Measurements from ENCODE around the gene RAB3IP. TPM values are rescaled to one million over a fixed set of nuclear protein-coding genes. Genes with fewer than 3 reads are reported as not detected.

Gene RAB3IP
- total RNA-seq, 1 experiment from 2014 or later = 39.4 TPM

DNA sequence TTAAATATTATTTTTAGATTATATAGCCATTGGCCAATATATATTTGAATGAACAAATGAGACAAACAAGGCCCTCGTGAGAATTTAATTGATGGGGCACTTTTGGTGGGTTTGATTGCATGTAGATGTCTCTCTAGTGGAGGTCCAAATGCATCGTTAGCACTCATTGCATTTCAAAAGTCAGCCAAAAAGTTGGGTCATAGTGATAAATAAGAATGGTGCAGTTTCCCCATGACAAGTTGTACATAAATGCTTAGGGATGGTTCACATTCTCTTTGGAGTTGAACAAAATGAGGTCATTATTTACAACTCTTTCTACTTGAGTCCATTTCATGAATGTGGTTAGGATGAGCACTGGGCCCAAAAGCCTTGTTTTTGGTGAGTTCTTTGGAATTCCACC, 40.6 kb upstream of the RAB3IP start:
- H3K4me1 ChIP-seq (ENCODE audit: insufficient read depth, low read length, poor library complexity, severe bottlenecking) = no peaks in the 10 kb centered on the region
- TF ChIP-seq, protein P1, sequence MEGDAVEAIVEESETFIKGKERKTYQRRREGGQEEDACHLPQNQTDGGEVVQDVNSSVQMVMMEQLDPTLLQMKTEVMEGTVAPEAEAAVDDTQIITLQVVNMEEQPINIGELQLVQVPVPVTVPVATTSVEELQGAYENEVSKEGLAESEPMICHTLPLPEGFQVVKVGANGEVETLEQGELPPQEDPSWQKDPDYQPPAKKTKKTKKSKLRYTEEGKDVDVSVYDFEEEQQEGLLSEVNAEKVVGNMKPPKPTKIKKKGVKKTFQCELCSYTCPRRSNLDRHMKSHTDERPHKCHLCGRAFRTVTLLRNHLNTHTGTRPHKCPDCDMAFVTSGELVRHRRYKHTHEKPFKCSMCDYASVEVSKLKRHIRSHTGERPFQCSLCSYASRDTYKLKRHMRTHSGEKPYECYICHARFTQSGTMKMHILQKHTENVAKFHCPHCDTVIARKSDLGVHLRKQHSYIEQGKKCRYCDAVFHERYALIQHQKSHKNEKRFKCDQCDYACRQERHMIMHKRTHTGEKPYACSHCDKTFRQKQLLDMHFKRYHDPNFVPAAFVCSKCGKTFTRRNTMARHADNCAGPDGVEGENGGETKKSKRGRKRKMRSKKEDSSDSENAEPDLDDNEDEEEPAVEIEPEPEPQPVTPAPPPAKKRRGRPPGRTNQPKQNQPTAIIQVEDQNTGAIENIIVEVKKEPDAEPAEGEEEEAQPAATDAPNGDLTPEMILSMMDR (conservative IDR thresholded peaks at IDR 0.05; ENCODE audit: low read depth, low read length) = no peak
- no peak for TF ChIP-seq EZH2 (IDR thresholded peaks at IDR 0.05; ENCODE audit: borderline replicate concordance, low read depth, low read length, poor library complexity, severe bottlenecking)
- H3K27me3 ChIP-seq (replicated peaks; ENCODE audit: insufficient read depth, low read depth, low read length, poor library complexity) = no peaks in the 10 kb centered on the region
- CTCF ChIA-PET = no interaction called here
- no peak for DNase-seq (ENCODE audit: low spot score)
- BruUV-seq (replicated peaks) = no TSS peak
- H3K9me3 ChIP-seq (ENCODE audit: low read depth, low read length, poor library complexity, severe bottlenecking) = no peaks in the 10 kb centered on the region
- H3K27ac ChIP-seq (ENCODE audit: low read depth, low read length, poor library complexity, severe bottlenecking) = no peak overlapping the region
- POLR2A ChIA-PET (ENCODE audit: low non-redundant PET) = no interaction called here
- no peaks in the 10 kb centered on the region for H3K36me3 ChIP-seq (ENCODE audit: insufficient read depth, low read length, poor library complexity, severe bottlenecking)
- H3K4me3 ChIP-seq (ENCODE audit: low read depth, low read length, poor library complexity, severe bottlenecking) = no peak overlapping the region
- intact Hi-C loops (cut with micrococcal nuclease; ENCODE audit: unreplicated experiment) = no loop called here

DNA sequence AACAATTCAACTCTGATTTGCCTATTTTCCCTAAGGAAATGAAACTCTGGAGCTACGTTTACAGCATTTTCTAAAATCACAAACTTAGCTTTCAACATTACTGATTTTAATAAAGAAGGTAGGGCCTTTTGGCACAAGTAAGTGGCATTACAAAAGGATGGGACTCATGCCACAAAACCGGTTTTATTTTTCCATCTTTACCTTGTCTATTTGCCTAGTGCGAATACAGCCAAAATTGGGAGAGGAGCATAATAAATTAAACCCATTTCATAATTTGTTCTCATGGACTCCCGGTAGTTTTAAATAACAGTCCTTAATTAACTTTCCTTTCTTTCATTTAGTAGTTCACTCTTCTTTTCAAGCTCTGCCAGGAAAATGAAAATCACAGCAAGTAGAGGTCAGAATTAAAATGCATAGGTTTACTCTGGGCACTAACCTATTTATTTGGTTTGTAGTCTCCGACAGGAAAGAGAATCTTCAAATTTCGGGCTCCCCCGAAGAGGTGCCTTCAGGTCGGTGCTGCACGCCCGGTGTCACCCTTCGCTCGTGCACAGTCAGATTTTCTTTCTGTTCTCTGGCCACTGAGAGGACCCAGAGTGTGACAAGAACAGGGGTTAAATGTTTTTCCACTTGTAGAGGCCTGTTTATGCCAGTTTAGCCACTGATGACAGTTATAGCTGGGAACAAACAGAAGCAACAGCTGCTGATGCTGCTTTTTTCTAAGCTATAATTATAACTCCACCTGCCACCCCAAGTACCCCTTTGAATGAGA, 39.7 kb upstream of the RAB3IP start, which contains the start of gene BEST3:
Gene BEST3, minus strand, starts transcription at position 535 of the 772 bp plus-strand sequence. CDS start 1,505 bp downstream, outside the sequence.
- Histone ChIP-seq H3K4me1 (ENCODE audit: insufficient read depth, low read length, poor library complexity, severe bottlenecking) (no peaks in the 10 kb centered on the region), H3K4me3 (ENCODE audit: low read depth, low read length, poor library complexity, severe bottlenecking) (no peak within 1 kb of the TSS), H3K27ac (ENCODE audit: low read depth, low read length, poor library complexity, severe bottlenecking) (no peak within 1 kb of the TSS), H3K36me3 (ENCODE audit: insufficient read depth, low read length, poor library complexity, severe bottlenecking) (no peaks in the 10 kb centered on the region), H3K27me3 (replicated peaks; ENCODE audit: insufficient read depth, low read depth, low read length, poor library complexity) (no peaks in the 10 kb centered on the region), H3K9me3 (ENCODE audit: low read depth, low read length, poor library complexity, severe bottlenecking) (no peaks in the 10 kb centered on the region)
- no peak for TF ChIP-seq EZH2 (IDR thresholded peaks at IDR 0.05; ENCODE audit: borderline replicate concordance, low read depth, low read length, poor library complexity, severe bottlenecking)
- TF ChIP-seq, protein P1 (conservative IDR thresholded peaks at IDR 0.05; ENCODE audit: low read depth, low read length) = no peak
- ChIA-PET CTCF (no interaction called here), POLR2A (ENCODE audit: low non-redundant PET) (no interaction called here)
- no peak for DNase-seq (ENCODE audit: low spot score)
- BruUV-seq (replicated peaks) = no TSS peak
- intact Hi-C loops (cut with micrococcal nuclease; ENCODE audit: unreplicated experiment) = no loop called here

DNA sequence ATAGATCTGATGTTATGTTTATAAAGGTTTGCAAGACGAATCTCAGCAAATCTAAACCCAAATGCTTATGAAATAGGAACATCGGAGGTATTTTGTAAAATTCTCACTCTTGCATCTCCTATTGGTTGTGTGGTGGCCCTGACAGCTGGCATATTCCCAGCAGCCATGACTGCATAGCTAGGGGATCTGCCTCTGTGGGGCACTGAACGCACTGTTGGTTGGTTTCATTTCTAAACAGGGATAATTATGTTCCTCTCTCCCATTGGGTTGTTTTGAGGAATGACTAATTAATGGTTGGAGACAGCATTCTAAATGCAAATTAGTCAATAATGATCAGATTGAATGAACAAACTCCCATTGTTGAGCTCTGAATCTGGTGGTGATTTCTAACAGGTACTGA, 36.8 kb upstream of the RAB3IP start:
- H3K27ac ChIP-seq (ENCODE audit: low read depth, low read length, poor library complexity, severe bottlenecking) = no peak overlapping the region
- H3K36me3 ChIP-seq (ENCODE audit: insufficient read depth, low read length, poor library complexity, severe bottlenecking) = no peaks in the 10 kb centered on the region
- intact Hi-C loops (cut with micrococcal nuclease; ENCODE audit: unreplicated experiment) = no loop called here
- BruUV-seq (replicated peaks) = no TSS peak
- TF ChIP-seq, protein P1 (conservative IDR thresholded peaks at IDR 0.05; ENCODE audit: low read depth, low read length) = no peak
- TF ChIP-seq EZH2 (IDR thresholded peaks at IDR 0.05; ENCODE audit: borderline replicate concordance, low read depth, low read length, poor library complexity, severe bottlenecking) = no peak
- H3K4me3 ChIP-seq (ENCODE audit: low read depth, low read length, poor library complexity, severe bottlenecking) = no peak overlapping the region
- ChIA-PET CTCF (no interaction called here), POLR2A (ENCODE audit: low non-redundant PET) (no interaction called here)
- no peaks in the 10 kb centered on the region for H3K27me3 ChIP-seq (replicated peaks; ENCODE audit: insufficient read depth, low read depth, low read length, poor library complexity)
- peak; percentile 16 for DNase-seq (ENCODE audit: low spot score)
- no peaks in the 10 kb centered on the region for H3K4me1 ChIP-seq (ENCODE audit: insufficient read depth, low read length, poor library complexity, severe bottlenecking)
- no peaks in the 10 kb centered on the region for H3K9me3 ChIP-seq (ENCODE audit: low read depth, low read length, poor library complexity, severe bottlenecking)
